B cell (primary cell): ENCODE data around the gene MGAT5.

Source experiments
- CTCF ChIP-seq: fragments of 200-600 bp; IDR thresholded peaks from one replicate; pipeline ENCODE4 v1.8.0; 2022; ENCODE audit warnings: antibody characterized with exemption, mild to moderate bottlenecking
- EZH2 ChIP-seq: IDR thresholded peaks from 2 replicates; pipeline ENCODE4 v1.6.1; 2012; ENCODE audit warnings: borderline replicate concordance, low read depth, mild to moderate bottlenecking, moderate library complexity, low read length; ENCODE audit not compliant: insufficient read depth, poor library complexity, severe bottlenecking

GRCh38 chr2:134253117-134253704, 661 bp upstream of the MGAT5 start:
- no peak for TF ChIP-seq CTCF
- TF ChIP-seq EZH2 = no peak
